T-cell (primary cell): ENCODE data around the gene SEMA3C. TPM values are rescaled to one million over a fixed set of nuclear protein-coding genes. Genes with fewer than 3 reads are reported as not detected.

ENCODE experiments used
- ATAC-seq, 4 experiments: fragments of 200-7000 bp in 3 of 4; fragments of 150-1000 bp in 1 of 4; cut with Tn5 transposase; replicated peaks in 1 of 4; 1 replicate in 3 of 4; 2 replicates in 1 of 4; pipeline ENCODE4 v1.10.0; 2021; ENCODE audit warnings: moderate library complexity in 3 of 4, mild to moderate bottlenecking in 2 of 4, moderate number of reproducible peaks in 1 of 4
- CTCF ChIA-PET, 2 donors: fragments of 300-600 bp; sonication (Branson Sonifier 250); formaldehyde crosslinking; loops; one replicate each; lab custom pipeline; 2022; ENCODE audit warnings: antibody characterized with exemption in 2 of 2; lab: Charles Lee
- POLR2A ChIA-PET, 2 donors: fragments of 300-600 bp; sonication (Branson Sonifier 250); formaldehyde crosslinking; loops; one replicate each; lab custom pipeline; 2022; ENCODE audit warnings: antibody characterized with exemption in 2 of 2; lab: Charles Lee
- DNase-seq, 35 experiments: peaks; one replicate each; pipeline versions ENCODE4 v3.0.0 to v3.0.0-alpha.2; 2013 to 2023
- H3K27ac ChIP-seq: one replicate; pipeline ENCODE4 v1.5.1; 2013; ENCODE audit warnings: low read length
- H3K27me3 ChIP-seq, 2 experiments: replicated peaks in 1 of 2; 1 replicate in 1 of 2; 2 replicates in 1 of 2; pipeline versions ENCODE4 v1.6.1 to v1.7.0; 2013; ENCODE audit warnings: low read length in 1 of 2, mixed read lengths in 1 of 2; ENCODE audit not compliant: control insufficient read depth in 2 of 2, insufficient read depth in 2 of 2; ENCODE audit errors: extremely low read depth in 1 of 2
- H3K36me3 ChIP-seq, 2 donors: 1 replicate in 1 of 2; 2 replicates in 1 of 2; pipeline versions ENCODE4 v1.6.1 to v1.7.0; 2013; ENCODE audit warnings: low read length in 1 of 2; ENCODE audit not compliant: control insufficient read depth in 2 of 2, insufficient read depth in 1 of 2; ENCODE audit errors: extremely low read depth in 1 of 2
- H3K4me1 ChIP-seq, 2 experiments: 1 replicate in 1 of 2; 2 replicates in 1 of 2; pipeline versions ENCODE4 v1.6.1 to v1.7.0; 2013; ENCODE audit warnings: low read length in 2 of 2, mixed read lengths in 1 of 2; ENCODE audit not compliant: insufficient read depth in 2 of 2, control insufficient read depth in 1 of 2; ENCODE audit errors: extremely low read depth in 1 of 2
- H3K4me3 ChIP-seq, 2 donors: 1 replicate in 1 of 2; 2 replicates in 1 of 2; pipeline versions ENCODE4 v1.5.1 to v1.7.0; 2013; ENCODE audit warnings: mild to moderate bottlenecking in 2 of 2, low read length in 1 of 2, moderate library complexity in 1 of 2; ENCODE audit not compliant: control insufficient read depth in 1 of 2; ENCODE audit errors: extremely low read depth in 1 of 2
- H3K9me3 ChIP-seq: 2 replicates; pipeline ENCODE4 v1.7.0; 2013
- H3K27ac Mint-ChIP-seq, 2 donors: one replicate each; pipeline ENCODE4 v1.8.0; 2020 to 2021; ENCODE audit warnings: mild to moderate bottlenecking in 2 of 2, mixed read lengths in 2 of 2
- H3K27me3 Mint-ChIP-seq, 2 donors: one replicate each; pipeline ENCODE4 v1.8.0; 2021 to 2022; ENCODE audit warnings: mixed read lengths in 2 of 2
- H3K36me3 Mint-ChIP-seq: one replicate; pipeline ENCODE4 v1.8.0; 2021; ENCODE audit warnings: mixed read lengths
- H3K4me1 Mint-ChIP-seq, 3 donors: one replicate each; pipeline ENCODE4 v1.8.0; 2020 to 2022; ENCODE audit warnings: mixed read lengths in 3 of 3, mild to moderate bottlenecking in 1 of 3
- H3K4me3 Mint-ChIP-seq, 3 donors: one replicate each; pipeline ENCODE4 v1.8.0; 2020 to 2022; ENCODE audit warnings: mild to moderate bottlenecking in 3 of 3, mixed read lengths in 3 of 3, moderate library complexity in 3 of 3
- H3K9me3 Mint-ChIP-seq, 3 donors: one replicate each; pipeline ENCODE4 v1.8.0; 2020 to 2022; ENCODE audit warnings: mixed read lengths in 3 of 3
- WGBS: methylation state at CpG from one replicate; pipeline ENCODE4 v1.1.5; 2013; ENCODE audit warnings: missing lambda C conversion rate; ENCODE audit not compliant: insufficient coverage; 5-methylcytosine and 5-hydroxymethylcytosine counted together
- total RNA-seq, 35 experiments: library from RNA in 6 of 35; stranded (reverse) in 6 of 35; fragments of 120-200 nt in 1 of 35; gene quantifications; one replicate each; pipeline versions ENCODE4 v1.2.1 to v1.2.4 and lab custom pipeline; 2013 to 2026

The SEMA3C gene
- total RNA-seq, 5 donors from 2014 or later (not counting 1 experiment from before 2014, with no cell fraction given) = 0.10 to 1.2 (median 0.23) TPM

- ATAC-seq = no peak
- no peak overlapping the region for H3K27ac Mint-ChIP-seq
These were observed 183.5 kb downstream of the SEMA3C start for GRCh38 chr7:80735330-80735729.

GRCh38 chr7:80734011-80734410 lies 184.8 kb downstream of the SEMA3C start:
- Mint-ChIP-seq H3K4me1 (no peaks in the 10 kb centered on the region), H3K27me3 (no peaks in the 10 kb centered on the region), H3K9me3 (peaks cover 4 to 25% (median 10%) of the 10 kb centered on the region in 3 donors), H3K27ac (no peak overlapping the region), H3K36me3 (no peaks in the 10 kb centered on the region), H3K4me3 (no peak overlapping the region)
- ATAC-seq (no peak), DNase-seq (no peak)
- WGBS = 50% methylated on average over 1 of the region's 4 CpGs
- ChIA-PET POLR2A (no interaction called here), CTCF (no interaction called here)
- H3K9me3 ChIP-seq = no peaks in the 10 kb centered on the region
- H3K4me1 ChIP-seq = no peaks in the 10 kb centered on the region
- H3K36me3 ChIP-seq = no peaks in the 10 kb centered on the region
- no peaks in the 10 kb centered on the region for H3K27me3 ChIP-seq
- H3K27ac ChIP-seq = no peak overlapping the region
- no peak overlapping the region for H3K4me3 ChIP-seq

More at GRCh38 chr7:80735330-80735729, 183.5 kb downstream of the SEMA3C start:
- peaks cover 4 to 22% (median 9%) of the 10 kb centered on the region in 3 donors for H3K9me3 Mint-ChIP-seq
- H3K4me1 Mint-ChIP-seq = no peaks in the 10 kb centered on the region
- Histone ChIP-seq H3K4me3 (no peak overlapping the region), H3K4me1 (no peaks in the 10 kb centered on the region), H3K27ac (no peak overlapping the region), H3K27me3 (no peaks in the 10 kb centered on the region), H3K9me3 (no peaks in the 10 kb centered on the region), H3K36me3 (no peaks in the 10 kb centered on the region)
- ChIA-PET CTCF (no interaction called here), POLR2A (no interaction called here)
- no peaks in the 10 kb centered on the region for H3K27me3 Mint-ChIP-seq
- WGBS = 92% methylated on average over 8 of the region's 12 CpGs
- H3K36me3 Mint-ChIP-seq = no peaks in the 10 kb centered on the region
- H3K4me3 Mint-ChIP-seq = no peak overlapping the region
- no peak for DNase-seq

GRCh38 chr7:80733333-80733915 lies 185.4 kb downstream of the SEMA3C start:
- Histone ChIP-seq H3K9me3 (no peaks in the 10 kb centered on the region), H3K36me3 (no peaks in the 10 kb centered on the region), H3K27ac (no peak overlapping the region), H3K4me1 (no peaks in the 10 kb centered on the region), H3K4me3 (no peak overlapping the region), H3K27me3 (no peaks in the 10 kb centered on the region)
- DNase-seq (no peak), ATAC-seq (no peak)
- Mint-ChIP-seq H3K27ac (no peak overlapping the region), H3K4me3 (no peak overlapping the region), H3K27me3 (no peaks in the 10 kb centered on the region), H3K9me3 (peaks cover 4 to 25% (median 10%) of the 10 kb centered on the region in 3 donors), H3K36me3 (no peaks in the 10 kb centered on the region), H3K4me1 (no peaks in the 10 kb centered on the region)
- ChIA-PET CTCF (no interaction called here), POLR2A (no interaction called here)
- no CpG with 5 or more reads among the region's 3 CpGs for WGBS

- Mint-ChIP-seq H3K36me3 (no peaks in the 10 kb centered on the region), H3K9me3 (peaks cover 4 to 25% (median 10%) of the 10 kb centered on the region in 3 donors), H3K4me1 (no peaks in the 10 kb centered on the region), H3K4me3 (no peak overlapping the region), H3K27ac (no peak overlapping the region), H3K27me3 (no peaks in the 10 kb centered on the region)
- no peak overlapping the region for H3K4me3 ChIP-seq
- 40% methylated on average over 2 of the region's 6 CpGs for WGBS
- no peak for DNase-seq
- H3K4me1 ChIP-seq = no peaks in the 10 kb centered on the region
- no peaks in the 10 kb centered on the region for H3K9me3 ChIP-seq
- ATAC-seq = no peak
- ChIA-PET POLR2A (no interaction called here), CTCF (no interaction called here)
- H3K27me3 ChIP-seq = no peaks in the 10 kb centered on the region
- no peak overlapping the region for H3K27ac ChIP-seq
- H3K36me3 ChIP-seq = no peaks in the 10 kb centered on the region
These were observed 186.2 kb downstream of the SEMA3C start for GRCh38 chr7:80732630-80733029.

- no peaks in the 10 kb centered on the region for H3K4me1 ChIP-seq
- POLR2A ChIA-PET = no interaction called here
- no peaks in the 10 kb centered on the region for H3K4me1 Mint-ChIP-seq
- no peak overlapping the region for H3K27ac ChIP-seq
- CTCF ChIA-PET = no interaction called here
- peaks cover 4 to 21% (median 8%) of the 10 kb centered on the region in 3 donors for H3K9me3 Mint-ChIP-seq
- ATAC-seq (no peak), DNase-seq (no peak)
- H3K9me3 ChIP-seq = no peaks in the 10 kb centered on the region
- no peaks in the 10 kb centered on the region for H3K27me3 ChIP-seq
- no peaks in the 10 kb centered on the region for H3K36me3 ChIP-seq
- H3K4me3 ChIP-seq = no peak overlapping the region
- H3K36me3 Mint-ChIP-seq = no peaks in the 10 kb centered on the region
- WGBS = 100% methylated on average over 1 of the region's 2 CpGs
- no peaks in the 10 kb centered on the region for H3K27me3 Mint-ChIP-seq
- no peak overlapping the region for H3K27ac Mint-ChIP-seq
- no peak overlapping the region for H3K4me3 Mint-ChIP-seq
These were observed 187.6 kb downstream of the SEMA3C start for GRCh38 chr7:80731281-80731680.

GRCh38 chr7:80729591-80730320 lies 189.1 kb downstream of the SEMA3C start:
- no peaks in the 10 kb centered on the region for H3K4me1 Mint-ChIP-seq
- Histone ChIP-seq H3K4me1 (no peaks in the 10 kb centered on the region), H3K36me3 (no peaks in the 10 kb centered on the region), H3K27ac (no peak overlapping the region), H3K4me3 (no peak overlapping the region), H3K9me3 (no peaks in the 10 kb centered on the region), H3K27me3 (no peaks in the 10 kb centered on the region)
- no CpG with 5 or more reads among the region's 2 CpGs for WGBS
- ATAC-seq (no peak), DNase-seq (no peak)
- H3K36me3 Mint-ChIP-seq = no peaks in the 10 kb centered on the region
- H3K27me3 Mint-ChIP-seq = no peaks in the 10 kb centered on the region
- POLR2A ChIA-PET = no interaction called here
- CTCF ChIA-PET = no interaction called here
- no peak overlapping the region for H3K4me3 Mint-ChIP-seq
- H3K9me3 Mint-ChIP-seq = peaks cover 1 to 17% (median 4%) of the 10 kb centered on the region in 3 donors
- no peak overlapping the region for H3K27ac Mint-ChIP-seq
